HuH-7 (cell line): ENCODE data around the gene HTATIP2.
"Not testable (repeated sequence)": the region's sequence is repeated elsewhere in the genome, so short reads cannot be mapped to it uniquely, and the experiment has no call there.

Experiments used
- DNase-seq: peaks from one replicate; pipeline ENCODE4 v3.0.0; 2011; ENCODE audit warnings: low spot score

The HTATIP2 gene

GRCh38 chr11:20363500-20364340, at the start of gene HTATIP2:
HTATIP2 (plus strand) TSS chr11:20363714; CDS start chr11:20364238, 524 bp downstream.
- peak; percentile 68 for DNase-seq

- DNase-seq, result no peak
Measured at GRCh38 chr11:20315800-20316199, 47.7 kb upstream of the HTATIP2 start.

- no peak for DNase-seq
Measured at GRCh38 chr11:20321177-20321576, 42.3 kb upstream of the HTATIP2 start.

GRCh38 chr11:20327377-20327935, 36.1 kb upstream of the HTATIP2 start:
- DNase-seq, result no peak

GRCh38 chr11:20336056-20336455, 27.5 kb upstream of the HTATIP2 start:
- no peak for DNase-seq

- peak; percentile 21 for DNase-seq
Measured at GRCh38 chr11:20337526-20338154, 25.9 kb upstream of the HTATIP2 start.

GRCh38 chr11:20342347-20343141, 21.0 kb upstream of the HTATIP2 start:
- no peak for DNase-seq

GRCh38 chr11:20351136-20351535, 12.4 kb upstream of the HTATIP2 start:
- no peak for DNase-seq

GRCh38 chr11:20351751-20352262, 11.7 kb upstream of the HTATIP2 start:
- no peak for DNase-seq

GRCh38 chr11:20353829-20354434, 9.6 kb upstream of the HTATIP2 start:
- peak; percentile 31 for DNase-seq

GRCh38 chr11:20355221-20356219, 8.0 kb upstream of the HTATIP2 start:
- peak; percentile 31 for DNase-seq

GRCh38 chr11:20357150-20357549, 6.4 kb upstream of the HTATIP2 start:
- no peak for DNase-seq

GRCh38 chr11:20360650-20361049, 2.9 kb upstream of the HTATIP2 start:
- DNase-seq, result no peak

GRCh38 chr11:20362481-20362880, 1.0 kb upstream of the HTATIP2 start:
- no peak for DNase-seq

- DNase-seq, result no peak
Measured at GRCh38 chr11:20363149-20363499, 390 bp upstream of the HTATIP2 start.

GRCh38 chr11:20364341-20364792, 853 bp downstream of the HTATIP2 start:
- DNase-seq, result peak; percentile 23

GRCh38 chr11:20365465-20365864, 2.0 kb downstream of the HTATIP2 start:
- DNase-seq, result not testable (repeated sequence)

- no peak for DNase-seq
Measured at GRCh38 chr11:20367313-20367948, 3.9 kb downstream of the HTATIP2 start.

GRCh38 chr11:20368438-20368837, 4.9 kb downstream of the HTATIP2 start:
- no peak for DNase-seq

GRCh38 chr11:20369826-20370225, 6.3 kb downstream of the HTATIP2 start:
- no peak for DNase-seq
